Superior temporal gyrus (tissue), 1 donor: ENCODE results near the gene PRKCE.
A peak's percentile ranks its signal among the peaks of the same experiment; 100 is the strongest.

Experiments
- DNase-seq: peaks from one replicate; pipeline ENCODE4 v3.0.0-alpha.2; 2016; ENCODE audit errors: extremely low spot score

The PRKCE gene

DNA sequence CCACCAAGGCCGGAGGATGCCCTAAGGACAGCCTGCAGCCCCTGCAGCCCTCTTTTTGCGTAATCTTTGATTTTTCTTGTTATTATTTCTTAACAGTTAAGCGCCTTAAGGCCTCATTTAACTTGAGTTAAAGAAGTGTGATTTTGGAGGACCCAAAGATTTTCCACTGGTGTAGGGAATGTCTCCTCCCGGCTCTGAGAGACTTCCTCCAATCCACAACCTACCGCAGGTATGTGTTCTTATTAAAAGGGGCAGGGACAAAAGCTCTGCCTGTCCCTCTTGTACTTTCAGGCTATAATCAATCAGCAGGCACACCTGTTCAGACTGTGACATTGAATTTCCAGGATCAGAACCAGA, 285.1 kb downstream of the PRKCE start:
- no peak for DNase-seq

DNA sequence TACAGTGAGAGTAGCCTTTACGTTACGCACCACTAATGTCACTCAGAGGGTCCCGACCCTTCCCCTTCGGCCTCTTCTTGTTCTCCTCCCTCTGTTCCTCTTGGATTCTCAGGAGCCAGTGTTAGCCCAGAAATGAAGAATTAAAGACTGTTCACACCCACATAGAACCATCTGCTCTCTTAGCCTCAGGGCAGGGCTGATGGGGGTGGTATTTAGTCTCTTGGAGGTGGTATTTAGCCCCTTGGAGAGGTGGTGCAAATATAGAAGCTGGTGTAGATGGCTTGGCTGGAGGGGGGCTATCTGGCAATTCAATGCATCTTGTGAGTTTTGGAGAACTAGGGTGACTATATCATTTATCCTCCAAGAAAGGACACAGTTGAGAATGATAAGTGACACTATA, 286.5 kb downstream of the PRKCE start:
- no peak for DNase-seq

DNA sequence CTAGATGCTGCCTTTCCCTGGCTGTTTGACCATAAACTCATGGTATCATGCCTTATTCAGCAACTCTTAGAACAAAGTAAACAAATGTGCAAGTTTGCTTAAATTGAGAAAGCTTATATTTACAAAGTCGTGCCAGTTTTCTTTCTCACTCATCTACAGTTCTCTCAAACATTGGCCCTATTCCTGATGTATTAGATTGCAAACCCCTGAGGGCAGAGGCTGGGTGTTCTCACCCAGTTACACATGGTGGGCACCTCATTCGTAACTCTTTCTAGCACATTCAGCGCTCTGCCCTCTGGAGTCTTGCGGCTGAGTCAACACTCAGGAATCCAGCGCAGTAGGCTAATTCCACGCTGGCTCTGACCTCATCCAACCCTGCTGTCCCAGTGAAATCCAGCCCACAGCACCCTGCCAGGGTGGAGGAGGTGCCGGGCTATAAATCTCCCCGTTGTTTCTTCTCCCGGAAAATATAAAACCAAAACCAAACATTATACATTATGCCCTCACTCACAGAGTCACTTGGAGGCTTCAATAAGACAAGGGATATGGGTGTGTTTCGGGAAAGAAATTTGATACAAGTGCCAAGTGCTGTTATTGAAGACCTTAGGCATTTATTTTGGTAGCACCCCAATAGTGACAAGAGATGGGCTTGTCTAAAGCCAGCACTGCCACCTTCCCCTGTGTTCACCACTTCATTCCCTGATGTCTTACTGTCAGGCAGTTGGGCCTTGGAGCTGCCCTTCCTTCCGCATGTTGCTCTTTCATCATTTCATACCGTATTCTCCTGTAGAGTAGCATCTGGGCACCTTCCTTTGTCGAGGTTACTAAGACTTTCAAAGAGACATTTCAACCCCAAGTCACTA, 287.4 kb downstream of the PRKCE start:
- DNase-seq = no peak

DNA sequence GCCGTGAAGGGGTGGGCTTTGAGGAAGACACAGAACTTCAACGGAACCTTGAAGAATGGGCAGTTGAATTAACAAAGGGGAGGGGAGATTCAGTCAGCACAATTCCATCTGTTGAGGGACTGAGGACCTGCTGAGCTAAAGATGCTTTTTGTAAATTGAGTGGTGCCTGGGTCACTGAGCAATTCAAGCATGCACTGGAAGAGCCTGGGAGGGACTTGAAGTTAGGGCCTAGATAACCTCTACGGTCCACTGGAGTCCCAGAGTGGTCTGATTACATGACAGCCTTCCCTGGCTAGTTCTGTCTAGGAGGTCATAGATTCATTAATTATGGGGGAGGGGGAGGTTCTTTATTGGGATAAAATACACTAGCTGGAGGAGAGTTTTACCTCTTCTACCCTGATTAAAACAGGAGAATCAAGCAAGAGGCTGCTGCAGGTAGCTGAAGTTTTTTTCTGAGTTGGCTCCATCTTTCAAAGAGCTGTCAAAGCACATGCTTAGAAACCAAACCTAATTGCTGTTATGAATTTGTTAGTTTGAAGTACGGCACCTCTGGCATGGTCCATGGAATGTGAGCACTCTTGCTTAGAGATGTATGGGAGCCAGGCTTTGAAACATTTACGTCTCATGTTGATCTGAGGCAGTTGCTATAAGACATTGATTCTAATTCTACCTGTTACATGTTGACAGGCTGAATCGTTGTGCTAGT, 290.2 kb downstream of the PRKCE start:
- DNase-seq = no peak

DNA sequence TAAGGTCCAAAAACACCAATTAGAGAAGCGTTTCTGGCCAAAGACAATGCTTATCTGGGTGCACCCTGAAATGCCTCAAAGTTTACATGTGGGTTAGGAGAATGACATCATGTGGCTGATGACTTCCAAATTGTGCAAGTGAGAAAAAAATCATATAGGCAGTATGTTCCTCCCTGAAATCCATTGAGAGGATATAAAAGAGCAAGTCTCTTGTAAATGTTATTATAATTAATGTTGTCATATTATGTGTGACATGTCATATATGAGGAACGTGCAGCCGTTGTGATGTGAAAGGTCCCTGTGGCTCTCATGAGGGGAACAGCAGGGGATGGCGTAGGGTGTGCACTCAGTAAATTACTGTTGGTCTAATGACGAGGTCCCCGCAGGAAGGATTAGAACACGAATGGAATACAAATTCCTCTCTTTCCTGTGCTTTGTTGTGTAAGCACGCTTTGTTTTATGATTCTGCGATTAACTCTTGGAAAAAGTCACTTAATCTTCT, 290.8 kb downstream of the PRKCE start:
- DNase-seq = no peak

DNA sequence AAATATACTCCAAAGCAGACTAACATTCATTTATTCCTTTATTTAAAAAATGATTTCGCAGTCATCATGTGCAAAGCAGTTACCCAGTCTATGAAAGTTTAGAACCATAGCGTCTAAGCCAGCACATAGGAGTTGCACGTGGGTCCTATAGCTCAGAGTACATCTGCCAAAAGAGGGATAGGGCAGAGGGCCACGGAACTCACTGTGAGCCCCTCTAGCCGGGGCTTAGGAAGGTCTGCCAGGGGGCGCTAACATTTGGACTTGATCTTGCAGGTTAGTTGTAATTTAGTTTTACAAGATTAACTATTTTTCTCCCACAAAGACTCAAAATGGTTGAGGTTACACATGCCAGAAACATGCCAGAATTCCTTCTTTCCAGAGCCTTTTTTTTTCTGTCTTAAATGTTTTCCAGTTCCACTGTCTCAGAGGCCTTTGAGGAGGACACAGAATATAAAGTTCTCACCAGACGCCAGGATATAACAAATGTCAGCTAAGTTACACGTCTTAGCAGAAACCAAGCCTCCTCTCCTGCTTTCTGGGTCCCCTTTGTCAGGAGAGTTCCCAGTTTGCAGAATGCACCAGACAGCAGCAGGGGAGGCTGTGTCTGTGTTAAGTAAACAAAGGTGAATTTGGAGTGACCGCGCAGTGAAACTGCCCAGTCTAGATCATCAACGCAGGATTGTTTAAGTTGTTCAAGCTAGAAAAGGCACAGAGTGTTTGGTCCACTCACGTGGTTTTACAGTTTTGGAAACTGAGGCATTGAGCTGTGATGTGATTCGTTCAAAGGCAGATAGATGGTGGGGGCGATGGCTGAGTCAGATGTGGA, 292.0 kb downstream of the PRKCE start:
- DNase-seq = no peak

DNA sequence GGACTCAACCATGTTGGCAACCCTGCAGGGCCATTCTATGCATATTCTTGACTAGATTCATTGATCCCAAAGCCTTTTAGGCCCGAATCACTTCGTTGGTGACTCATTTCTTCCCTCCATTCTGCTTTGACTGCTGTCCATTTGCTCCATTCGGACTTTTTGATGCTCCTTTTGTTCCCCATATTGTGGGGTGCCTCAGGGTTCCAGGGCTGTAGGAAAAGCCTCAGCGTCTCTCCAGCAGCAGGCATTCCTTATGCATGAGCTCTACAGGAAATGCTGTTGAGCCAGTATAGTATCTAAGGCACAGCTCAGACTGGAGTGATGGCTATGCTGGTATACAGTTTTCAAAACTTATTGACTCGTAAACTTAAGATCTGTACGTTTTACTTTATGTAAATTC, 292.6 kb downstream of the PRKCE start:
- no peak for DNase-seq

DNA sequence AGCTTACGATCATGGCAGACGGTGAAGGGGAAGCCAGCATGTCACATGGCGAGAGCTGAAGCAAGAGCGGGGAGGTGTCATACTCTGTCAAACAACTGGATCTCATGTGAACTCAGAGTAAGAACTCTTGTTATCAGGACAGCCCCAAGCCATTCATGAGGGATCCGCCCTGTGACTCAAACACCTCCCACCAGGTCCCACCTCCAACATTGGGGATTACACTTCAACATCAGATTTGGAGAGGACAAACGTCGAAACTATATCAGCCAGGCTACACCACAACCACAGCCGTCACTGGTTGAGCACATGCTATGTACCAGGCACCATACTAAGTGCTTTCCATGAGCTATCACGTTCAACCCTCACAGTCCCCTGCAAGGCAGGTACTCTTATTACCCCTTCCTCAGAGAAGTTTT, 293.8 kb downstream of the PRKCE start:
- no peak for DNase-seq

DNA sequence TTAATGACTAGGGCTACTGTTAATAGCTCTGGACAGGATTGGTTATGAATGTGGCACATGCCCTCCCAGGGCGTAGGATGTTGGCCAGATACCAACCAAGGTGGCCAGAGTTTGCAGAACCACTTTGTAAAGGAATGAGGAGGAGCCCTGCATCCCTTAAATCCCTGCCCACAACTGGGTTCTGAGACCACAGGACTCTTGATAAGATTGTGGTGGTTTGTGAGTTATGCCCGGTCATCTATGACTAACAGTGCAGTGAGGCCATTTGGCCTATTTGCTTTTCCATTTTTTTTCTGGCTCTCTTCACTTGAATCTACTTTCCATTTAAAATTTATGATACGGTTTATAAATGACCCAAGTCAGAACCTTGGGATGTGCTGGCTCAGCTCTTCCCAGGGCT, 294.5 kb downstream of the PRKCE start:
- DNase-seq = no peak

DNA sequence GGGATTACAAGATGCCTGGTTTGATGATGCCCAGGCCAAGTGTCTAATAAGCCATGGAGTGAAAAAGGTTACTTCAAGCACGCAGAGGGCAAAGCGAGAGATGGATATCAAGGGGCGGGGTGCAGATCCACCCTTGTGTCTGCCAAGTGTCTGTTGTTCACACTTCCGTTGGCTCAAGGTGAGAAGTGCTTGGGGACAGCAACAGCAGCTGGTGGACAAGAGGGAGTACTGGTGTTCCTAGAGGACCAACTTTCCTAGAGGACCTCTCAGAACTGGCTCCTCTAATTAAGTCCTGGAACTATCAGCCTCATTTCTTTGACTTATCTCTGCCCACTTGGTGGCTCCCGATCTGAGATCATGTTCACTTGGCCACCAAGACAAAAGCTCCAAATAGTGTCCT, 299.1 kb downstream of the PRKCE start:
- DNase-seq = no peak

DNA sequence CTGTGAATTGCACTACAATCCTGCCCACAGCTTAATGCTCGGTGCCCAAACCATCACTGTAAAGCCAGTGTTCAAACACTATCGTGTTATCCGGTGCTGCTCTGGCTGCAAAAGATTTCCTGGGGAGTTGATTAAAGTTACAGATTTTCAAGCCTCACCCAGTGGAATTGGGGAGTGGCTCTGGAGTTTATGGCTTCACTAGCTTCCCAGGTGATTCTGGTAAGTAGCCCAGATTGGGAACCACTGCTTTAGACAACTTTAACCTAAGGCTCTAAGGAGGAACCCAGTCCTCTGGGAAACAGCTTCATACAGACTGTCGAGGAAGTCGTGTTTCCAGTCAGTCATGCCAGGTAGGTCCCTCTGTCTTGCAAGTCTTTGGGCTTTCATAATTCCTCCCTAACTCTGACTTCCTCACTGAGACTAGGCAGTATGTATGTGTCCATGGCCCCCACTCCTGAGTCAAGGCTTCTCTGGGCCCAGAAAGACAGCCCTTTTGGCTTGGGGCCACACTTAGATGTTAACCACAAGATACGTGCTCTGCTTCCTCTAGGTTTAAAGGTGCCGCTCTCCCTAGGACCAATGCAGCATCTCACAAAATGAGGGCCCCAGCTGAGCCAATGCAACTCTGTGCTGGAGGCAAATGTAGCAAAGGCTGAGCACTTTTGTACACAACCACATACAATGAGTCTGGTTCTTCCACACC, 299.7 kb downstream of the PRKCE start:
- DNase-seq = no peak

DNA sequence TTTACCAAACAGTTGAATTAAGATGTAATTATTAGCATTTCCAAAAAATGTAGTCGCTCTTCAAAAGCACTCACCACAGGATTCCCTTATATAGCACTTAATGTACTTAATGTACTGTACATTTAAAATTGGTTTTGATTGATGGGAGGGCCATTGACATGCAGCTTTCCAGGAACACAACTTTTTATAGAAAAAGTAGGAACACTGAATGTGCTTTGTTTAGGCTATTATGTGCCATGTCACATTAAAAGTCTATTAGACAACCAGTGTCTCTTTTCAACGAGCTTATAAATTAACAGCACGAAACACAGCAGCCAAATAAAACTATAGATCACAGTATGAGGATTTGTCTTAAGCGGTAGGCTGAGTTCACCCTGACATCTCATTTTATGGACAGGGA, 301.1 kb downstream of the PRKCE start:
- DNase-seq = no peak

DNA sequence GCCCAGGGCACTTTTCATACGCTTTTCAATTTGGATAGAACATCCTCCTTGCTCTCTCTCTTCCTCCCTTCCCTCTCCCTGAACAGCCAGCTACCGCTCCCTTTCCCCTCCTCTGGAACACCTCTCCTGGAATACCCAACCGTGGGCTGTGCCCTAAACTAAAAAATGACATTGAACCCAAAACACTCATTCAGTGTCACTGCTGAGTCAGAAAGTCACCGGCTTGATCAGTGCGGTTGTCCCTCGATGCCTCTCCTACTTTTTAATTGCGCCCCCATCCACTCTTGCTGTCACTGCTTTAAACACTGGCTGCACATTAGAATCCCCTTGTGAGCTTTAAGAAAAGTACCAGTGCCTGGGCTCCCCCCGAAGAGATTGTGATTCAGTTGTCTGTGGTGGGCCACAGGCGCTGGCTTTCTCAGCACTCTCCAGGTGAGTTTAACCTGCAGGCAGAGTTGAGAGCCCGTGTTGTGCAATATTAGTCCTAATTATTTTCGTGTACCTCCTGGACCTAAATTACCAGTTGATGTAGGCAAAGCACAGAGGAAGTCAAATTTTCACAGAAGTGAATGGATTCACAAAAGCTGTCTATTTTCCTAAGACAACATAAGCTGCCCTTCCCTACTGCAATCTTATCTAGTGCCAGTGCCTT, 302.0 kb downstream of the PRKCE start:
- DNase-seq = no peak

DNA sequence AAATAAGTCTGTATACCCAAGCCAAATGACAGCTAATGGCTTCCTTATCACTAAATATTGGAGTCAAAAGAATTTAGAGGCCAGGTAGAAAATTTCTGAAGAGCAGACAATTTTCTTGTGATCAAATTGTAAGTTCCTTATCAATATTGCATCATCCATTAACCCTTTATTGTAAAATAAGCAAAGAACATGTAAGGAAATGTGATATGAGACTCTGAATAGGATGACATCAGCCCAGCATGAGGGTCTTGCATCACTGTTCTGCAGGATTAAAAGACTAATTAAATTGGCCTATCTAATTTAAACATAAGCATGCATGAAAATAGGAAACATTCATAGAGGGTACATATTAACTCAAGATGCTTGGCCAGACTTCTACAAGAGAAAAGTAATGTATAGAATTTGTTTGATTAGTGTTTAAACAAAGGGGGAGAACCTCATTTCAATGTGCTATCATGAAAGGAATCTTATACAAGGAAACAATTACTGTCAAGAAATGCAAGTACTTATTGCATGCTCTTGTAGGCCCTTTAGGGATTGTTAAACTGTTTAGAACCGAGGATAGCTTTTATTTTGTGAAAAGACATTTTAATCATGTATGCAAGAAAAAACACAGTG, 302.9 kb downstream of the PRKCE start:
- no peak for DNase-seq

DNA sequence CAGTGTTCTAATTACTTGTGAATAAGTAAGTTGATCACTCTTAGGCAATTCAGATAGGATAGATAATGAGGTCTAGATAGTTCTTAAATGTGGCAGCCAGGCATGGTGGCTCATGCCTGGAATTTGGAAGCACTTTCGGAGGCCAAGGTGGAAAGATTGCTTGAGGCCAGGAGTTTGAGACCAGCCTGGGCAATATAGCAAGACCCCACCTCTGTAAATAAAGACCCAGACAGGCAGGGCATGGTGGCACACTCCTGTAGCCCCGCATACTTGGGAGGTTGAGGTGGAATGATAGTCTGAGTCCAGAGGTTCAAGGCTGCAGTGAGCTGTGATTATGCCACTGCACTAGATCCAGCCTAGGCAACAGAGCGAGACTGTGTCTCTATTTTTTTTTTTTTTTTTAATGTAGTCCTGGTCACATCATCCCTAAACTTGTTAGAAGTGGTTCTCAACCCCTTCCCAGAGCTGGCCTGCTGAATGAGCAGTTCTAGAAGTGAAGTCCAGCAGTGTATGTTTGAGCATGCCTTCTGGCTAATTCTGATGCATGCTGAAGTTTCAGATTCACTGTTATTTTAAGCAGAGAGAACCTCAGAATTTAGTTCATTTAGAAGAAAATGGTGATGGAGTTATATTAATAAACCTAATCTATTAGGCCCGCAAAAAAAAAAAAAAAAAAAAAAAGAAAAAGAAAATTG, 306.2 kb downstream of the PRKCE start:
- no peak for DNase-seq

DNA sequence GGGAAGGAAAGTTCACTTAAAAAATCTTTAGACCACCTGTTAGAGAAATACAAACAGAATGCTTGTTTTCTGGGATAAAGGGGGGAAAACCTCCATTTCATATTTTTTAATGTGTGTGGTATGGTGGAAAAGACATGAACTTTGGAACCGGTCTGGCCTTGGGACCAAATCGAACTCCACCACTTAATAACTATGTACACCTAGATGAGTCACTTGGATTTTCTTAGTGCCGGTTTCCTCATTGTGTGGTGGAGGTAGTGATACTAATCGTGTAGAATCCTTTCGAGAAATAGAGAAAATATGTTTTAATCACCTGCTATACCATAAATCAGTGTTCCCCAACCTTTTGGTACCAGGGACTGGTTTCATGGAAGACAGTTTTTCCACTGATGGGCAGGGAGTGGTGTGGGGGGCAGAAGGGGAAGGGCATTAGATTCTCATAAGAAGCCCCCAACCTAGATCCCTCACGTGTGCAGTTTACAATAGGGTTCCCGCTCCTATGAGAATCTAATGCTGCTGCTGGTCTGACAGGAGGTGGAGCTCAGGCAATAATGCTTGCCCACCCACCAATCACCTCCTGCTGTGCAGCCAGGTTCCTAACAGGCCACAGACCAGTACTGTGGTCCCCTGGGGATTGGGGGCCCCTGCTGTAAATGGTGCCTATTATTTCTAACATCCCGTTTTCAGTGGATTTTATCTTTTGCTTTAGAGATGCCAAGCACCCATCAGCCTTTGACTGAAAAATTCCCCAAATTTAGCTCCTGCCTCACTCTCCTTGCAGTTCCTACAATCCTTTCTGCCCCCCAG, 308.8 kb downstream of the PRKCE start:
- no peak for DNase-seq

DNA sequence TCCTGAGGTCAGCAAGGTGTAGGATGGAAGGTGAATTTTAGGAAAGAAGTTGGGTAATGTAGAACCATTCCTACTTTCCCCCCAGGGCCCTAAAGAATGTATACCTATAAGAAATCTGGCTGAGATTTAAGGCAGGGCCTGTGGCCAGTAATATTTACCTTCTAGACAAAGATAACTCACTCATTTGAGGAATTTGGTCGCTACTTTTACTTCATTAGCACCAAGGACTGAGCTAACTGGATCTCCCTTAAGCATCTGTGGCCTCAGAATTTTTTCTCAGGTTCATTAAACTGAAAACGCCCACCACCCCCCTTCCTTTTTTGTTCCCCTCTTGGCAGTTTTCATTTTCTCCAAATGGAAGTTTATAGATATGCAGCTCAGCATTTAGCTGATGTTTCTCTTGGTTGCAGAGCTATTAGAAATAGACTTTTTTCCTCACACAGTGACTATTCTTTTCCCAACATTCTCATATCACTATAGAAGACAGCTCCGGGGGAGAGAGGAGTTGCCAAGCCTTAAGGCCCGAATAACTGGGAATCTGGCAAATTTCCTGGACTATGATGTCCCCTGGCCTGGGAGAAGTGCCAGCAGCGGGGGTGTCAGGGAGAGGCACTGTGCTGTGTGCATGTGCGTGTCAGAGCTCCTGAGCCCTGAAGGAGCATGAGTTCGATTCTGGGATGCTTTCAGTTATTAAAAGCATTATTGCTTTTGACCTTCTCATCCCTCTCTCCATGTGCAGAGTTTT, 310.9 kb downstream of the PRKCE start:
- peak; percentile 52 for DNase-seq

DNA sequence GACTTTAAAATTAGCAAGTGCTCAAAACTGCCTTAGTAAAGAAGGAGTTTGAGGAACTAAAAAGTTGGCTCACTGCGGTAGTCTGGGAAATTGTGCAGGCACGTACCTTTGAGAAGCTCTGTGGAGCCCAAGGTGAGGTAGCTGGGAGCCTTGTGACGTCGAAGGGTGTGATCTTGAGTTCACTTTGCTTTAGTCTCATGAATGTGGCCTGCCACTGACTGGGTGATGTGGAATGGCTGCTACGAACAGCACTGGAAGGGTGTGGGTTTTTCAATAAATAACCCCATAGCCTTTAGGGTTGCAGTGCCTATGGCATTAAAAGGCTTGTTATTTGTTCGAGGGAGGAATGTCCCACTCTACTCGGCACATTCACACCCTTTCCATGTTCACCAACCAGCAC, 312.3 kb downstream of the PRKCE start:
- DNase-seq = no peak
